Fibroblast of mammary gland (primary cell): ENCODE data around the gene INO80C.

ENCODE experiments used
- DNase-seq: peaks from one replicate; pipeline ENCODE4 v3.0.0-alpha.2; 2010; ENCODE audit warnings: low read depth
- H3K4me3 ChIP-seq: 2 replicates; pipeline ENCODE4 v1.5.1; 2011; ENCODE audit warnings: low read depth, mild to moderate bottlenecking, low read length, moderate library complexity; ENCODE audit not compliant: control insufficient read depth
- TF ChIP-seq, protein P1 (sequence below): conservative IDR thresholded peaks from 2 replicates; pipeline ENCODE4 v1.5.1; 2011; ENCODE audit warnings: low read depth, low read length, inconsistent platforms; ENCODE audit not compliant: control insufficient read depth, insufficient read depth

The INO80C gene

DNA sequence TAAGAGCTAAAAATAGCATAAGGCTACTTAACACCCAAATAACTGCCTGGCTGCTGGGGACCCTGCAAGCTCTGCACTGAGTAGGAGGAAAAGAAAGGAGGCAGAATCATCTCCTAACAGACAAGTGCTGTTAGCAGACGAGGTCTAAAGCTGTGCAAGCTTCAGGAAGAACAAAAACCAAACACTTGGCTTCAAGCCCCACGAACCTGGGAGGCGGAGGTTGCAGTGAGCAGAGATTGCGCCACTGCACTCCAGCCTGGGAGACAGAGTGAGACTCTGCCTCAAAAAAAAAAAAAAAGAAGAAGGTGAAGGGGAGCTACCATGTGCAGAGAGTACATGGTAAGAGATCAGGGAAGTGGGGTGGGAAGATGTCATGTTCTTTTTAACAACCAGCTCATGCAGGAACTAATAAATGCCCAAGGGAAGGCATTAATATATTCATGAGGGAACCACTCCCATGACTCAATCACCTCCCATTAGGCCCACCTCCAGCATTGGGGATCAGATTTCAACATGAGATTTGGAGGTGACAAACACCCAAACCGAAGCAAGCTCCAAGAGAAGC lies 28.8 kb upstream of the INO80C start:
- H3K4me3 ChIP-seq = no peak overlapping the region
- TF ChIP-seq, protein P1, sequence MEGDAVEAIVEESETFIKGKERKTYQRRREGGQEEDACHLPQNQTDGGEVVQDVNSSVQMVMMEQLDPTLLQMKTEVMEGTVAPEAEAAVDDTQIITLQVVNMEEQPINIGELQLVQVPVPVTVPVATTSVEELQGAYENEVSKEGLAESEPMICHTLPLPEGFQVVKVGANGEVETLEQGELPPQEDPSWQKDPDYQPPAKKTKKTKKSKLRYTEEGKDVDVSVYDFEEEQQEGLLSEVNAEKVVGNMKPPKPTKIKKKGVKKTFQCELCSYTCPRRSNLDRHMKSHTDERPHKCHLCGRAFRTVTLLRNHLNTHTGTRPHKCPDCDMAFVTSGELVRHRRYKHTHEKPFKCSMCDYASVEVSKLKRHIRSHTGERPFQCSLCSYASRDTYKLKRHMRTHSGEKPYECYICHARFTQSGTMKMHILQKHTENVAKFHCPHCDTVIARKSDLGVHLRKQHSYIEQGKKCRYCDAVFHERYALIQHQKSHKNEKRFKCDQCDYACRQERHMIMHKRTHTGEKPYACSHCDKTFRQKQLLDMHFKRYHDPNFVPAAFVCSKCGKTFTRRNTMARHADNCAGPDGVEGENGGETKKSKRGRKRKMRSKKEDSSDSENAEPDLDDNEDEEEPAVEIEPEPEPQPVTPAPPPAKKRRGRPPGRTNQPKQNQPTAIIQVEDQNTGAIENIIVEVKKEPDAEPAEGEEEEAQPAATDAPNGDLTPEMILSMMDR = no peak
- peak; percentile 54 for DNase-seq

DNA sequence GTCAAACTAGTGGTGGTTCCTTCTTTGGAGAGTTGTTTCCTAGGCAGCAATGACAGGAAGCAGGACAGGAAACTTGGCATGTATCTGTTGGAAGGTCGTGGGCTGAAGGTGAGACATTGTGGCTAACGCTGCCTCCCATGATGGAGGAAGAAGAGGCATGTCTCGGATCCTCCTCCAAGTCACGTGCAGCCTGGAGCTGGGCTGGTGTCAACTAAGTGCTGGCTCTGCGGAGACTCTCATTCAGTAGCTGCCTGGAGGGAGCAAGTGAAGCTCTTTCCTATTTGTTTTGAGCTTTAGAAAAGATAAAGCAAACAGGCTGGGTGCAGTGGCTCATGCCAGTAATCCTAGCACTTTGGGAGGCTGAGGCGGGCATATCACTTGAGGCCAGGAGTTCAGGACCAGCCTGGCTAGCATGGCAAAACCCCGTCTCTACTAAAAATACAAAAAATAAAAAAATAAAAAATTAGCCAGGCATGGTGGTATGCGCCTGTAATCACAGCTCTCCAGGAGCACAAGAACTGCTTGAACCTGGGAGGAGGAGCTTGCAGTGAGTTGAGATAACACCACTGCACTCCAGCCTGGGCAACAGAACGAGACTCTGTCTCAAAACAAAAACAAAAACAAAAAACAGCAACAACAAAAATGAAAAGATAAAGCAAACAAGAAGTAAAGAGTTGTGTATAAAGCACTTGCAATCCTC lies 28.2 kb upstream of the INO80C start:
- TF ChIP-seq, protein P1 = no peak
- no peak for DNase-seq
- H3K4me3 ChIP-seq = no peak overlapping the region

DNA sequence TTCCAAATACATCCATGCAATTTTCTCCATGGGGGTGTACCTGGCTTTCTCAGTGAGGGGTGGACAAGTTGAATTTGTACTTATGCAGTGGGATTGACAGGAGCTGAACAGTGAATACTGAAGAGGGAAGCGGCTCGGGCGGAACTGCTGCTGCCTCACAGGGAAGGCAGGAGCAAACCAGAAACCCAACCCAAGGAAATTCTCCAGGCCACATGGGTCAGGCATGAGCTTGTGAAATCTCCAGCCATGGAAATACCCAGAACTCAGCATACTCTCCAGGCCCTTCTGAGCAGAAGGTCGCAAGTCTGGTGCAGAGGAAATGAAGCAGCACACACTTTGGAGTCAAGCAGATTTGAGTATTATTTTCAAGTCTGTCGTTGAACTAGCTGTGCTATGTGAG lies 26.5 kb upstream of the INO80C start:
- H3K4me3 ChIP-seq = no peak overlapping the region
- DNase-seq = no peak

DNA sequence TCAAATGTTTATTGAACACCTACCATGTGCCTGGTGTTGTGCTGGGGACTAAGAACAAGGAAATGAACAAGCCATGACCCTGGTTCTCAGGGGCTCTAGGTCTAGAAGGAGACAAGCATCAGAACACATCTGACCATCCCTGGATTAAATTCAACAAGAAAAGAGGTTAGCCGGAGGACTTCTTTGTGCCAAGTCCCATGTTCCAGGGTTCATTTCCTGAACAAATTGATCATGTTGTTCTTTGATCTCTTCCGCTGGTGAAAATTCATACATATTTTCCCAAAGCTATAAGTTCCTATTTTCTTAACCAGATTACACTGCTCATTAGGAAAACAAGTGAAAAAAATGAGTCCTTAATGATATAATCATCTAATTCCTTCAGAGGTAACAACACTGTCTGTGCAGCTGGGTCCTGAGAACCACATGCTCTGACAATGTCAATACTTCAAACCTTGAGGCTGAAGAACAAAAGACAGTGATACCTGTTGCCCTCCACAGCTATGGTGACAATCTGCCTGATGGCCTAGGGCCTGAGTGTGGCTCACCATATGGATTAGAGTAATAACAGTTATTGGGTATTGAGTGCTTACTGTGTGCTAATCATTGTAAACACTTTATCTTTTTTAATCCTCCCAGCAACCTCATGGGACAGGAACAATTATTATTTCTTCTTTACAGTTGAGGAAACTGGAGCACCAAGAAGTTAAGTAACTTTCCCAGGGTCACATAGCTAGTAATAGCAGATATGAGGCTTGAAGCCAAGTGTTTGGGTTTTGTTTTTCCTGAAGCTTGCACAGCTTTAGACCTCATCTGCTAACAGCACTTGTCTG lies 24.6 kb upstream of the INO80C start:
- TF ChIP-seq, protein P1 = no peak
- no peak overlapping the region for H3K4me3 ChIP-seq
- DNase-seq = no peak

More for the DNA sequence above, 26.5 kb upstream of the INO80C start:
- TF ChIP-seq, protein P1 = no peak

DNA sequence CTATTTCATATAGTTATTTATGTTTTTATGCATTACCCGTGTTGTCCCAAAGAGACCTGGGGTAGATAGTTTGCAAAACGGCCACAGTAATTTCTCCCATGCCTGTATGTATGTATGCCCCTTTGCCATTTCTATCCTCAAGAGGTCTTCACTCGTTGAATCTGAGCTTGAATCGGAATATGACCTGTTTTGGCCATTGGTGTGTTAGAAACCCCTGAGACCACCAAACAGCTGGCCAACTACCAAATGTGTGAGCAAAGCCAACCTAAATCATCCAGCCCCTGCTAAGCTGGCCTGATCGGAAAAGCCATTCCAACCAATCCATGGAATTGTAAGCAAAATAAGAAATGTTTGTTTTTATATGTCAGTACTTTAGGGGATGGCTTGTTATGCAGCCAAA lies 23.4 kb upstream of the INO80C start:
- TF ChIP-seq, protein P1 = no peak
- no peak overlapping the region for H3K4me3 ChIP-seq
- DNase-seq = no peak

DNA sequence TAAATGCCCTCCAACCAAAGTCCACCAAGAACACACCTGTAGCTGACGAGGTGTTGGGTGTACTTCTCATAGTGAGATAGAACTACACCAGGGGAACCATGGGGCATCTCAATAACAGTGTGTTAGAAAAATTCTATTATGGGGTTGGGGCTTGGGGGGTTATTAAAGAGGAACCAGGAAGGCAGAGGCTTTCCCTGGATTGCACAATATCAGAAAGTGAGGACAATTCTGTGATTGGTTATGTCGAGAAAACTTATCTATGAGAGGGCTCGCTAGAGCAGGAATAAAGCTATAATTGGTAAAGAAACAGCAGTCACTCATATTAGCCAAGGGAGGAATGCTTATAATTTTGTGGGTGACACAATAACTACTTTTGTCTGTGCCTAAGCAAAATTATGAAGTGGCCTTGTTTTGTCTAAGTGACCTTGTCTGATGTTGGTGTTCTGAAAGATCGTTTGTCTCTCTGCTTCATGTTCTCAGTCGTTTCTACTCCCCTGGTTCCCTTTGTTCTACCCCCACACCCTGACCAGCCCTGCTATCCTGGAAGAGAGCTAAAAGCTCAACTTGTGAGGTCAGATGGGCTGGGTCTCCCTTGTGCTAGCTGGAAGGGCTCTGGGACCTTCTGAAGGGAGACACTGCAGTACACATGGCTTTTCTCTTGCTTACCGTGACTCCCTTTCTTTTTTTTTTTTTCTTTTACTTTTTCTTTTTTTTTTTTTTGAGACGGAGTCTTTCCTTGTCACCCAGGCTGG lies 21.6 kb upstream of the INO80C start:
- TF ChIP-seq, protein P1 = no peak
- no peak for DNase-seq
- H3K4me3 ChIP-seq = no peak overlapping the region
